Central memory CD8-positive, alpha-beta T cell (primary cell): ENCODE data around the gene EEF1AKMT1.
A peak's percentile ranks its signal among the peaks of the same experiment; 100 is the strongest.

Experiments used
- ATAC-seq: fragments of 150-1000 bp; cut with Tn5 transposase; replicated peaks from 2 replicates; pipeline ENCODE4 v1.10.0; 2022; ENCODE audit warnings: mild to moderate bottlenecking, moderate FRiP score, moderate number of reproducible peaks; ENCODE audit not compliant: poor library complexity, severe bottlenecking; ENCODE audit errors: extremely low read depth
- DNase-seq, 2 donors: peaks; one replicate each; pipeline ENCODE4 v3.0.0; 2021; ENCODE audit warnings: low spot score in 2 of 2
- H3K27ac Mint-ChIP-seq: one replicate; pipeline ENCODE4 v1.8.0; 2022; ENCODE audit warnings: low read depth, mild to moderate bottlenecking, moderate library complexity, mixed read lengths
- H3K27me3 Mint-ChIP-seq: one replicate; pipeline ENCODE4 v1.8.0; 2022; ENCODE audit warnings: mixed read lengths
- H3K36me3 Mint-ChIP-seq: one replicate; pipeline ENCODE4 v1.8.0; 2022; ENCODE audit warnings: mild to moderate bottlenecking, moderate library complexity, mixed read lengths; ENCODE audit not compliant: insufficient read depth
- H3K4me1 Mint-ChIP-seq: one replicate; pipeline ENCODE4 v1.8.0; 2022; ENCODE audit warnings: mixed read lengths
- H3K4me3 Mint-ChIP-seq: one replicate; pipeline ENCODE4 v1.8.0; 2022; ENCODE audit warnings: mild to moderate bottlenecking, moderate library complexity, mixed read lengths
- H3K9me3 Mint-ChIP-seq: one replicate; pipeline ENCODE4 v1.8.0; 2022; ENCODE audit warnings: mixed read lengths

Gene EEF1AKMT1

GRCh38 chr13:20721454-20722357 lies 52.1 kb downstream of the EEF1AKMT1 start:
- no peaks in the 10 kb centered on the region for H3K36me3 Mint-ChIP-seq

GRCh38 chr13:20721058-20721453 lies 52.7 kb downstream of the EEF1AKMT1 start:
- no peak for ATAC-seq

More at GRCh38 chr13:20721454-20722357, 52.1 kb downstream of the EEF1AKMT1 start:
- H3K4me1 Mint-ChIP-seq = no peaks in the 10 kb centered on the region
- no peak overlapping the region for H3K27ac Mint-ChIP-seq
- no peaks in the 10 kb centered on the region for H3K27me3 Mint-ChIP-seq
- H3K9me3 Mint-ChIP-seq = no peaks in the 10 kb centered on the region
- ATAC-seq = peak; percentile 14
- DNase-seq = no peak
- peak overlapping the region; percentile 47 for H3K4me3 Mint-ChIP-seq

GRCh38 chr13:20720499-20720898 lies 53.3 kb downstream of the EEF1AKMT1 start:
- no peaks in the 10 kb centered on the region for H3K4me1 Mint-ChIP-seq
- no peak for DNase-seq

More at GRCh38 chr13:20721058-20721453, 52.7 kb downstream of the EEF1AKMT1 start:
- no peak overlapping the region for H3K27ac Mint-ChIP-seq
- no peaks in the 10 kb centered on the region for H3K27me3 Mint-ChIP-seq
- no peaks in the 10 kb centered on the region for H3K36me3 Mint-ChIP-seq
- H3K4me3 Mint-ChIP-seq = no peak overlapping the region
- H3K4me1 Mint-ChIP-seq = no peaks in the 10 kb centered on the region
- no peak for DNase-seq
- H3K9me3 Mint-ChIP-seq = no peaks in the 10 kb centered on the region

DNA sequence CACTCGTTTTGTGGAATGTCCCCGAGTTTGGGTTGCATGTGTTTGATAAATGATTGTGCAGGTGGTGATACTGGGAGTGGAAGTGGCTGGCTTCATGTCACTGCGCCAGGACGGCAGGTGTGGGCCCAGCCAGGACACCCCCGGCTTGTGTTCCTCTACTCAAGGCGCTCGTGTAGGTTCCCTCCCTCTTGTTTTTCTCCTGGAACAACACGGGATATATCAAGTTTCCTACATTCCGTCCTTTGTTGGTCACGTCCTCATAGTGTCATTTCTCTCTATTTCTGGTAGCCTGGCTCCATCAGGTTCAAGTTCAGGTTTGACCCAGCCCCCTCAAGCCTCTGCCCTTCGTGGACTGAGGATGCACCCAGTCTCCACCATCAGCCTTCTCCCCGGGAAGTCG lies 54.0 kb downstream of the EEF1AKMT1 start:
- DNase-seq (no peak), ATAC-seq (no peak)
- H3K36me3 Mint-ChIP-seq = no peaks in the 10 kb centered on the region
- H3K27ac Mint-ChIP-seq = no peak overlapping the region
- peaks cover 6% of the 10 kb centered on the region for H3K27me3 Mint-ChIP-seq
- H3K4me1 Mint-ChIP-seq = no peaks in the 10 kb centered on the region
- no peak overlapping the region for H3K4me3 Mint-ChIP-seq
- no peaks in the 10 kb centered on the region for H3K9me3 Mint-ChIP-seq

More at GRCh38 chr13:20720499-20720898, 53.3 kb downstream of the EEF1AKMT1 start:
- no peak overlapping the region for H3K4me3 Mint-ChIP-seq
- ATAC-seq = no peak
- H3K9me3 Mint-ChIP-seq = no peaks in the 10 kb centered on the region
- H3K27ac Mint-ChIP-seq = no peak overlapping the region
- no peaks in the 10 kb centered on the region for H3K27me3 Mint-ChIP-seq
- H3K36me3 Mint-ChIP-seq = no peaks in the 10 kb centered on the region

DNA sequence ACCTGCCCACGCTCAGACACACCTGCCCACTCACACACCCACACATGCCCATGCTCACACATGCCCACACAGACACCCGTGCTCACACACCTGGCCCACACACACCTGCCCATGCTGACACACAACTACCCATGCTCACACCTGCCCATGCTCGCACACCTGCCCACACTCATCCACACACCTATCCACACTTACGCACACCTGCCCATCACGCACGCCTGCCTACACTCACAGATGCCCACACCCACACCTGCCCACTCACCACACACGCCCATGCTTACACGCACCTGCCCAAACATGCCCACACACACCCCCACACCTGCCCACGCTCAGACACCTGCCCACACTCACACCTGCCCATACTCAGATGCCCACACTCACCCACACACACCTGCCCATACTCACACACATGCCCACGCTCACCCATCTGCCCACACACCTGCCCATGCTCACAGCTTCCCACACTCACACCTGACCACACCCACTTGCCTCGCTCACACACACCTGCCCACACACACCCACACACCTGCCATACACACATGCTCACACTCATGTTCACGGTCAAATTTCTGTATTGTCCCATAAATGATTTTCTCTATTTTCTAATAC lies 54.7 kb downstream of the EEF1AKMT1 start:
- H3K9me3 Mint-ChIP-seq = no peaks in the 10 kb centered on the region
- ATAC-seq (no peak), DNase-seq (no peak)
- no peaks in the 10 kb centered on the region for H3K36me3 Mint-ChIP-seq
- peaks cover 13% of the 10 kb centered on the region for H3K27me3 Mint-ChIP-seq
- no peak overlapping the region for H3K4me3 Mint-ChIP-seq
- no peak overlapping the region for H3K27ac Mint-ChIP-seq
- no peaks in the 10 kb centered on the region for H3K4me1 Mint-ChIP-seq

GRCh38 chr13:20717581-20718542 lies 55.9 kb downstream of the EEF1AKMT1 start:
- no peak overlapping the region for H3K27ac Mint-ChIP-seq
- DNase-seq (no peak), ATAC-seq (no peak)
- peaks cover 7% of the 10 kb centered on the region for H3K4me1 Mint-ChIP-seq
- H3K36me3 Mint-ChIP-seq = peaks cover 1% of the 10 kb centered on the region
- no peak overlapping the region for H3K4me3 Mint-ChIP-seq
- H3K9me3 Mint-ChIP-seq = no peaks in the 10 kb centered on the region
- peaks cover 25% of the 10 kb centered on the region for H3K27me3 Mint-ChIP-seq

DNA sequence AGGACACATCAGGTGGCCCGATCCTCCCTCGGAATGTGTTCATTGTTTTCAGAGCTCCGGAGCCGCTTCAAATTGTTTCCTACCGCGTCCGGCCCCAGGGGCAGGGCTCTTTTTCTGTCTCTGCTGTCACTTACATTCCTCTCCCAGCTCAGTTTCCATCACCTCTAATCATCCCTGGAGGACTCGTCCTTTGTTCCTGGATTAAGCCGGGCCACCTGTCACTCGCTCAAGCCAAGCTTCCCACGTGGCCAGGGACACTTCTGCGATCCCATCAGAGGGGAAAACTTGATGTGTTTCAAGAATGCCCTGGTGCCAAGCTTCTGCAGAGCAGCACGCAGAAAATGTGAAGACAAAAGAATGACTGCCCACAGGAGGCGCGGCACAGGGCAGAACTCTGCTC lies 56.8 kb downstream of the EEF1AKMT1 start:
- ATAC-seq (no peak), DNase-seq (no peak)
- H3K9me3 Mint-ChIP-seq = no peaks in the 10 kb centered on the region
- peaks cover 33% of the 10 kb centered on the region for H3K27me3 Mint-ChIP-seq
- H3K4me3 Mint-ChIP-seq = no peak overlapping the region
- no peak overlapping the region for H3K27ac Mint-ChIP-seq
- peaks cover 13% of the 10 kb centered on the region for H3K4me1 Mint-ChIP-seq
- peaks cover 1% of the 10 kb centered on the region for H3K36me3 Mint-ChIP-seq

DNA sequence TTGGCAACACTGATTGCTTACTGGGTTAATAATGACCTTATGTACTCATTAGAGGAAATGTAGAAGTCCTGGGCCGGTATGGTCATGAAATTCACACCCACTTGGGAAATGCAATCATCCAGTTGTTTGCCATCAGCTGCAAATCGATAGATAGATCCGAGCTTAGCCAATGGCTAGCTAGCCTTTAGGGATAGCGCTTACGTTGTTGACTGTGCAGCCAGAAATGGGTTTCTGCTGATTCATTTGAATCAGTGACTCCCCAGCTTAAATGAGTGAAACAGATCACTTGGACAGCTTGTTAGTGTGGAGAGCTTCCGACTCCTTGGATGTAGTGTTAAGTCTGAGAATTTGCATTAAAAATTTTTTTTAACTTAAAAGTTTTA lies 58.4 kb downstream of the EEF1AKMT1 start:
- Mint-ChIP-seq H3K9me3 (no peaks in the 10 kb centered on the region), H3K4me3 (no peak overlapping the region), H3K27ac (no peak overlapping the region), H3K27me3 (peaks cover 33% of the 10 kb centered on the region), H3K4me1 (peaks cover 13% of the 10 kb centered on the region), H3K36me3 (peaks cover 1% of the 10 kb centered on the region)
- DNase-seq (no peak), ATAC-seq (no peak)

DNA sequence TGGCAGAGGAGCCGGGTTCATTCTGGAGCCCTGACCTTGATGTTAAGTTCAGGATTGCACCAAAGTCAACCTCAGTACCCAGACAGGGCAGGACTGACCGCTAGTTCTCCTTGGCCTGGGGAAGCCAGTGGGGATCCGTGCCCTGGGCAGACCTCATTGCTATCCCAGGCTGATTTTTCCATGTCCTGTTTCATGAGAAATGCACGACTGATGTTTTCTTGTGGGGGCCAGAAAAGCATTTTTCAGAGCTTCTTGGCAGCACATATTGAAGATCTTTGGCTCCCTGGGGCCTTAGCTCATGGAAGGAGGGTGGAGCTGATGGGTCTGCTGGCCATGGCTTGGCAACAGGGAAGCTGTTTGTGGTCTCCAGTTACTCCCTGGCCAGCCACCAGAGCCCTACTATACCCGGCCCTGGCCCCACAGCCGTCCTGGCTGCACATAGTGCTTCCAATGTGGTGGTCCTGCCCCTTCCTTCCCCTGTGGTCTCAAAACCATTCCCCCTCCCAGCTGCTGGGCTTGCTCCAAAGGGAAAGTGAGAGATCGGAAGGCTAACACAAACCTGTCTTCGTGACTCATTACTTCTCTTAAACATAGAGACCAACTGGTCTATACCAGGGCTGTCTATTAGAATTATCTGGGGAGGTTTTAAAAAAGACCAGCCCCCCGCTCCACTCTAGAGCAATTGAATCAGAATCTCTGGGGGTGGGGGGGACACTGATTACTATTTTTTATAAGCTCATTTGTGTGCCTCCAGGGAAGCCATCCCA lies 59.0 kb downstream of the EEF1AKMT1 start:
- ATAC-seq (no peak), DNase-seq (no peak)
- Mint-ChIP-seq H3K9me3 (no peaks in the 10 kb centered on the region), H3K4me3 (no peak overlapping the region), H3K27me3 (peaks cover 33% of the 10 kb centered on the region), H3K27ac (no peak overlapping the region), H3K36me3 (peaks cover 1% of the 10 kb centered on the region), H3K4me1 (peaks cover 13% of the 10 kb centered on the region)

DNA sequence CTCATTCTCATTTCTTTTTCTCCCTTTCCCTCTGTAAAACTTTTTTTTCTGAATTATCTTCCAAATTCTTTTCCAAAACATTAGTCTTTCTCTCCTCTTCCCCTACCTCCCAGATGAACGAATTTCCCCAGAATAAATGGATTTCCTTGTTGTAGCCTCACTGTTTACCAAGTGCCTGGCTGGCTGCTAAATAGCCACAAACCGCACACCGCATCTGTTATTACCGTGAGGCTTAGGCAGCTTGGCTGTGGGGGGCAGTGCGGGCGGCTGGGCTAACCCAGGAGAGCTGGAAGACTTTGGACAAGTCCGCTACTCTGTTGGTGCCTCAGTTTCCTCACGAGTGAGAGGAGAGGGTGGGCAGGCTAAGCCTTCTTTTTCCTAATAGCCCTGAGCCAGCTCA lies 59.6 kb downstream of the EEF1AKMT1 start:
- Mint-ChIP-seq H3K4me3 (no peak overlapping the region), H3K27ac (no peak overlapping the region), H3K36me3 (peaks cover 1% of the 10 kb centered on the region), H3K9me3 (no peaks in the 10 kb centered on the region), H3K27me3 (peaks cover 33% of the 10 kb centered on the region), H3K4me1 (peaks cover 13% of the 10 kb centered on the region)
- ATAC-seq (no peak), DNase-seq (no peak)

GRCh38 chr13:20713751-20714150 lies 60.0 kb downstream of the EEF1AKMT1 start:
- Mint-ChIP-seq H3K27ac (no peak overlapping the region), H3K4me1 (peaks cover 13% of the 10 kb centered on the region), H3K36me3 (peaks cover 1% of the 10 kb centered on the region), H3K27me3 (peaks cover 33% of the 10 kb centered on the region), H3K4me3 (no peak overlapping the region), H3K9me3 (no peaks in the 10 kb centered on the region)
- no peak for ATAC-seq
- no peak for DNase-seq

DNA sequence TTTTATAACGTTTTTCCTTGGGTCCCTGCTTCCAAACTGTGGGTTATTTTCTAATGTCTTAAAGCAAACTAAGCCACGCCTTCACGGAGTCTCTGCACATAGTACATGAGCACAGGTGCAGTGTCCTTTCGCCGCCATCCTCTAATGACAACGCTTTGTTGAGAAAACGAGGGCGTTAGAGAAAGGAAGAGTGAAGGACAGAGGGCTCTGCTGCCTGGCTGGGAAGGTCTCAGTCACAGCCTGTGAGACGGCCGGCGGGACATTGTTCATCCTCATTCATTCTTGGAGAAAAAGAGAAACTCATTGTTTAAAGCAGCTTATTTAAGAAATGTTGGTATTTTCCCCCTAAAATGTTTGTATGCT lies 60.8 kb downstream of the EEF1AKMT1 start:
- H3K36me3 Mint-ChIP-seq = peaks cover 1% of the 10 kb centered on the region
- peaks cover 13% of the 10 kb centered on the region for H3K4me1 Mint-ChIP-seq
- ATAC-seq (no peak), DNase-seq (no peak)
- no peaks in the 10 kb centered on the region for H3K9me3 Mint-ChIP-seq
- H3K27ac Mint-ChIP-seq = no peak overlapping the region
- peaks cover 33% of the 10 kb centered on the region for H3K27me3 Mint-ChIP-seq
- no peak overlapping the region for H3K4me3 Mint-ChIP-seq
